Stimulated activated CD8-positive, alpha-beta memory T cell treated with anti-CD3 and anti-CD28 coated beads, Interleukin-4, amount 100 ng/mL, for 24 hours (primary cell): Measurements from ENCODE around the gene PPARD.
"Not testable (repeated sequence)": the region's sequence is repeated elsewhere in the genome, so short reads cannot be mapped to it uniquely, and the experiment has no call there.

Experiments
- DNase-seq: peaks from one replicate; pipeline ENCODE4 v3.0.0-alpha.2; 2020; ENCODE audit warnings: low read depth

Gene PPARD

GRCh38 chr6:35312076-35312800 lies 30.1 kb upstream of the PPARD start:
- DNase-seq: no peak

GRCh38 chr6:35312807-35313206 lies 29.6 kb upstream of the PPARD start:
- no peak for DNase-seq

- DNase-seq: no peak
These were observed 24.7 kb upstream of the PPARD start for GRCh38 chr6:35317483-35318195.

GRCh38 chr6:35318196-35319171 lies 23.9 kb upstream of the PPARD start:
- DNase-seq: no peak

- DNase-seq: no peak
These were observed 22.9 kb upstream of the PPARD start for GRCh38 chr6:35319346-35320030.

GRCh38 chr6:35320031-35320410 lies 22.3 kb upstream of the PPARD start:
- DNase-seq: no peak

GRCh38 chr6:35321091-35321490 lies 21.3 kb upstream of the PPARD start:
- DNase-seq: no peak

GRCh38 chr6:35327349-35328027 lies 14.9 kb upstream of the PPARD start:
- DNase-seq: peak; percentile 50

- no peak for DNase-seq
These were observed 14.1 kb upstream of the PPARD start for GRCh38 chr6:35328108-35328723.

- DNase-seq: not testable (repeated sequence)
These were observed 13.4 kb upstream of the PPARD start for GRCh38 chr6:35328965-35329364.

GRCh38 chr6:35330541-35331119 lies 11.7 kb upstream of the PPARD start:
- DNase-seq: no peak

- peak; percentile 22 for DNase-seq
These were observed 10.1 kb upstream of the PPARD start for GRCh38 chr6:35332074-35332887.

GRCh38 chr6:35341557-35341956 lies 801 bp upstream of the PPARD start:
- DNase-seq: no peak

GRCh38 chr6:35343092-35343834 lies 905 bp downstream of the PPARD start:
- DNase-seq: no peak

GRCh38 chr6:35343835-35344550 lies 1.6 kb downstream of the PPARD start:
- DNase-seq: no peak

GRCh38 chr6:35351422-35351821 lies 9.1 kb downstream of the PPARD start:
- no peak for DNase-seq

GRCh38 chr6:35352735-35353134 lies 10.4 kb downstream of the PPARD start:
- no peak for DNase-seq
